ENCODE results near the gene CYLD.

CYLD gene

GRCh38 chr16:50739031-50739430 is 2.9 kb upstream of the CYLD start:
- no peak for DNase-seq (ENCODE audit: low read depth in 1 of 2, low spot score in 1 of 2)

GRCh38 chr16:50740736-50741135 is 1.1 kb upstream of the CYLD start:
- DNase-seq (ENCODE audit: low read depth in 1 of 2, low spot score in 1 of 2) = no peak

DNA sequence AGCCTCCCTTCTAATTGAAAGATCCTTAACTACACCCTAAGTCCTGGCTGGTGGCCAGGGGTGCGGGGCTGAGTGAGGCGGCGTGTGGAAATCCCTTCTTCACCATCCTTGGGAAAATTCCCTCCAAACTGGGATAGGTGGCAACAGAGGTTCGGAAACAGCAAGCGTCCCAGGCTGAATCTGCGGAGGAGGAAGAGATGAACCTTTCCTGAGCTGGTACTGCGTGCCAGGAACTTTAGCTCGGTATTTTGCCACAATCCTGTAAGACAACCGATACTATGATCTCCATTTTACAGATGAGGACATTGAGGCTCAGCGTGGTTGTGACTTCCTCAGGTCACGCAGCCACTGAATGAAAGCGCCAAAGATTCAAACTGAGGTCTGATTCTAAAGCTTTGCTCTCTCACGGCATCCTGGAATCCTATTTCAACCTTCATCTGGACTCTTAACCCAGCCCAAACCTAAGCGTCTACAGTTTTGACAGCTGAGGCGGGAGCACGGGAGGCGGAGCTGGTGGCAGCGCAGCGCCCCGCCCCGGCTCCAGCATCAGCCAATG is 583 bp upstream of the CYLD start:
- DNase-seq (ENCODE audit: low read depth in 1 of 2, low spot score in 1 of 2) = no peak

DNA sequence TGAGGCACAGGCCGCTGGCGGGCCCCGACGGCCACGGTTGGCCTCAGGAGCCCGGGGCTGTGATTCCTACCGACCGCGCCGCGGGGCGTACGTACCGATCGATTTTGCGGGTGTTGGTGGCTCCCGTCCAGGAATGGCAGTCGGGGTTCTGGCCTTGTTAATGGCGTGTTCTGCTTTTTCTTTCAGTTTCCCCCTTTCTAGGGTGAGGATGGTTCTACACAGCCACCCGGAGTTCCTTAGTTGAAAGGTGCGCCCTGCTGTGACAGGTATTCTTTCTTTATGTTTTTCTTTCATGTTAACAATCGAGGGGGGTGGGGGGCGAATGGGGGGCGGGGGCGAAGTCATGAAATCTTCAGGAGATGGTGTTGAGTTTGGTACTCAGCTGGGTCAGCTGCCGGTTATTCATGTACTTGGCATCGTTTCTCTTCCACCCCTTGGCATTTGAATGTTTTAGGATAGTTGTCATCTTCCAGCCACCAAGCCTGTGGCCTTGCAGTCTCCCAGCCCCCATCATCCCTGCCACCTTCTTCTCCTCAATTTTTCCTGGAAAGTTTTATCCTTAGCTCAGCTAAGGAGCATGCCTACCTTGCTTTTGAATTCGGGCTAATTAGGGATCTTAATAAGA is 802 bp downstream of the CYLD start:
- no peak for DNase-seq (ENCODE audit: low read depth in 1 of 2, low spot score in 1 of 2)

DNA sequence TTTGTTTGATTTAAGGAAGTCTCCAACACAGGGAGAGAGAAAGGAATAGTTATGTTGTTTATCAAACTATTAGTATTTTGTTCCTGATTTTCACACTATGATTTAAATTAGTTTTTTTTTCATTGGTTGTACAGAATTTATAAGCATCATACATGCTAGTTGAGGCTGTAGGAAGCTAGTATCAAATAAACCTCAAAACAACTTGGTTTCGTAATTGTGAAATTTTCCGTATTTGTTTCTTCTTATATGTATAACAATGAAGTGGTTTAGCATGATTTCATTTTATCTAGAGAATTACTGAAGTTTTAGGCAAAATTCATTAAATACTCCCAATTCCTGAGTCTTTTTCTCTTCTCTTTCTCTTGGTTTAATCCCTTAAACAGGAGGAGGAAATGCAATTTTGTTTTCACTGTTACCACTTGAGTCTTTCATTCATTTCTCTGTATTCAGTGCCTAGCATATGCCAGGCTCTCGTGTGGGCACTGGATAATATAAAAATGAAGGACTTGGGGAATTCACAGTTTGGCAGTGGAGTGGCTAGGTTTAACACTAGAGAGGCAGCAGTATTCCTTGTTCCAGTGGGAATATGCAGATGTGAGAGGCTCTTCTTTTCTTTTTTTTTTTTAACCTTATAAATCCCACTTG is 1.8 kb downstream of the CYLD start:
- no peak for DNase-seq (ENCODE audit: low read depth in 1 of 2, low spot score in 1 of 2)

- DNase-seq (ENCODE audit: low read depth in 1 of 2, low spot score in 1 of 2) = no peak
These were observed 3.0 kb downstream of the CYLD start for GRCh38 chr16:50744881-50745280.

DNA sequence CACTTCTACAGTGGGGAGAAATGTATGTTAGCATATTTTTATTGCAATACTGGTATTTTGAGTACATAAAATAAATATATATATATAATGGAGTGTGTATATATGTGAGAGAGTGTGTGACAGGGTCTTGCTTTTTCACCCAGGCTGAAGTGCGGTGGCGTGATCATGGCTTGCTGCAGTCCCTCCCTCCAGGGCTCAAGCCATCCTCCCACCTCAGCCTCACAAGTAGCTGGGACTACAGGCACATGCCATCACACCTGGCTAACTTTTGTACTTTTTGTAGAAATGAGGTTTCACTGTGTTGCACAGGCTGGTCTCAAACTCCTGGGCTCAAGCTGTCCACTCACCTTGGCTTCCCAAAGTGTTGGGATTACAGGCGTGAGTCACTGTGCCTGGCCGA is 4.1 kb downstream of the CYLD start:
- DNase-seq (ENCODE audit: low read depth in 1 of 2, low spot score in 1 of 2) = no peak

- no peak for DNase-seq (ENCODE audit: low read depth in 1 of 2, low spot score in 1 of 2)
These were observed 5.5 kb downstream of the CYLD start for GRCh38 chr16:50747207-50747956.

DNA sequence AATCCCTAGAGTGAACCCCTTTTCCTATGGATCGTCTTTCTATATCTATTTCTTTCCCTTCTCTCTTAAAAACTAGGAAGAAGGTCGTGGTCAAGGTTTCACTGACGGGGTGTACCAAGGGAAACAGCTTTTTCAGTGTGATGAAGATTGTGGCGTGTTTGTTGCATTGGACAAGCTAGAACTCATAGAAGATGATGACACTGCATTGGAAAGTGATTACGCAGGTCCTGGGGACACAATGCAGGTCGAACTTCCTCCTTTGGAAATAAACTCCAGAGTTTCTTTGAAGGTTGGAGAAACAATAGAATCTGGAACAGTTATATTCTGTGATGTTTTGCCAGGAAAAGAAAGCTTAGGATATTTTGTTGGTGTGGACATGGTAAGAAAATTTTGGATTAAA is 9.6 kb downstream of the CYLD start:
- DNase-seq (ENCODE audit: low read depth in 1 of 2, low spot score in 1 of 2) = no peak

DNA sequence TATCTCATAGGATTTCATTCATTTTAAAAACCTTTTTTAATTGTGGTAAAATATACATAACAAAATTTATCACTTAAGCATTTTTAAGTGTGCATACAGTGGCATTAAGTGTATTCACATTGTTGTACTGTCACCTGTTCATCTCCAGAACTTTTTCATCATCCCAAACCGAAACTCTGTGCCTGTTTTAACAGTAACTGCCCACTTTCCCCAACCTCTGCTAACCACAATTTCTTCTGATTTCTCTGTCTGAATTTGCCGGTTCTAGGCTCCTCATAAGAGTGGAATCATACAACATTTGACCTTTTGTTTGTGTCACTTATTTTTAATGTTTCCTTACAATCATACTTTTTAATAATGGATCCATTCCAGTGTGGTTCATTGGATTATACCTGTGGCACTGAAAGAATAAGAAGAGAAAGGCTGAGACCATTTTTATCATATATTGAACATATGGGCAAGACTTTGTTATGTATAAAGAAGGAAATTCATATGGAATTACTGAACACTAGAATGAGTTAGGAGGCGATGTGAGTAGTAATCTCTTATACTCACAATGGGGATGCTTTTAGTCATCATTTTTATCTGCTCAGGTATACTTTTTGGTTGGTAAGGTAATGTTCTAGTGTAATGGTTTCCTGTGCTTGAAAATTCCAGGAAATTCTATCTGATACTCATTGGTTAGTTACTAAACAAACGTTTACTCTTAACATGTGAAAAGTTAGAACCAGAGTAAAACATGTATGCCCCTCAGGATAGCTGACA is 10.8 kb downstream of the CYLD start:
- DNase-seq (ENCODE audit: low read depth in 1 of 2, low spot score in 1 of 2) = no peak

DNA sequence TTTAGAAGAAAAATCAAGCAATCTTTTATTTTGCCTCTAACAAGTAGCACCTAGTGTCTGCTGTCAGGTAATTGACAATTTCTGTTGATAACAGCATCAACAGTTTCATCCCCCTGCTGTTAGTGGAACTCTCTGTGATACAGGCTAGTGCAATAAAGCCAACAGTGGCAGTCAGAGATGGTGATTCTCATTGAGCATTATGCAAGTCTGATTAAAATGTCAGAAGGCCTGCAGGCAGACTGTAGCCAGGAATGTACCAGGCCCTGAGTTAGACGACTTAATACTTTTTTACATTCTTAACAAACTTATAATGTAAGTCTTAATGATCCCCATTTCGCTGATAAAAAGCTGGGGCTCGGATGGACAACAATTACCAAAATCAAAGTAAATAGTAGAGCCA is 14.6 kb downstream of the CYLD start:
- no peak for DNase-seq (ENCODE audit: low read depth in 1 of 2, low spot score in 1 of 2)

DNA sequence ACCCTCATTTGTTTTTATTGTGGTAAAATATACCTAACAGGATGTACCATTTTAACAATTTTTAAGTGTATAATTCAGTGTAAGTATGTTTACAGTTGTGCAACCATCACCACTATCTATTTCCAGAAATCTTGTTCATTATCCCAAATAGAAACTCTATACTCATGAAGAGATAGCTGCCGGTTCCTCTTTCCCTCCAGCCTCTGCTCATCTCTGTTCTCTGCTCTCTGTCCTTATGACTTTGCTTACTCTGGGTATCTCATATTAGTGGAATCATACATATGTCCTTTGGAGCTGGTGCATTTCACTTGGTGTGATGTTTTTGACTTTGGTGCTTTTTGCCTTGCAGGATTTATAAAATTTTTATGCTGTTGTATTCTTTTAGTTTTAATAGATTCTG is 19.4 kb downstream of the CYLD start:
- DNase-seq (ENCODE audit: low read depth in 1 of 2, low spot score in 1 of 2) = no peak

- no peak for DNase-seq (ENCODE audit: low read depth in 1 of 2, low spot score in 1 of 2)
These were observed 20.4 kb downstream of the CYLD start for GRCh38 chr16:50762241-50762640.

GRCh38 chr16:50763211-50763610 is 21.3 kb downstream of the CYLD start:
- no peak for DNase-seq (ENCODE audit: low read depth in 1 of 2, low spot score in 1 of 2)

DNA sequence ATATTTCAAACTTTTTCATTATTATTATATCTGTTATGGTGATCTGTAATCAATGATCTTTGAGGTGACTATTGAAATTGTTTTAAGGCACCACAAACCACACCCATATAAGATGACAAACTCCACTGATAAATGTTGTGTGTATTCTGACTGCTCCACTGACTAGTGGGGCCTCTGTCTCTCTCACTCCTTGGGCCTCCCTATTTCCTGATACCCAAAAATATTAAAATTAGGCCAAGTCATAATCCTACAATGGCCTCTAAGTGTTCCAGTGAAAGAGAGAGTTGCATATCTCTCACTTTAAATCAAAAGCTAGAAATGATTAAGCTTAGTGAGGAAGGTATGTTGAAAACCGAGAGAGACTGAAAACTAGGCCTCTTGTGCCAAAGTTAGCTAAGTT is 23.4 kb downstream of the CYLD start:
- DNase-seq (ENCODE audit: low read depth in 1 of 2, low spot score in 1 of 2) = no peak

GRCh38 chr16:50765861-50766260 is 24.0 kb downstream of the CYLD start:
- no peak for DNase-seq (ENCODE audit: low read depth in 1 of 2, low spot score in 1 of 2)

DNA sequence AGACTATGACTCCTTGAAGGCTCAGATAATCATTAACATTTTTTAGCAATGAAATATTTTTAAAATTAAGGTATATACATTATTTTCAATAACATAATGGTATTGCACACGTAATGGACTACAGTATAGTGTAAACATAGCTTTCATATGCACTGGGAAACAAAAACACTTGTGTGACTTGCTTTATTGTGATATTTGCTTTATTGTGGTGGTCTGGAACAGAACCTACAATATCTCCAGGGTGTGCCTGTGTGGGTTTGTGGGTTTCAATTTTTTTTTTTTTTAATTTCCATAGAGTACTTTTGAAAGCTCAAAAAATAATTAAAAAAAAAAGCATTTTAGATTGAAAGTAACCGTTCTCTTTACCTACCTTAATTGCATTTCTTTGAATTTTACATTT is 25.3 kb downstream of the CYLD start:
- no peak for DNase-seq (ENCODE audit: low read depth in 1 of 2, low spot score in 1 of 2)

- no peak for DNase-seq (ENCODE audit: low read depth in 1 of 2, low spot score in 1 of 2)
These were observed 29.5 kb downstream of the CYLD start for GRCh38 chr16:50771366-50771765.

- no peak for DNase-seq (ENCODE audit: low read depth in 1 of 2, low spot score in 1 of 2)
These were observed 32.5 kb downstream of the CYLD start for GRCh38 chr16:50774405-50774804.

DNA sequence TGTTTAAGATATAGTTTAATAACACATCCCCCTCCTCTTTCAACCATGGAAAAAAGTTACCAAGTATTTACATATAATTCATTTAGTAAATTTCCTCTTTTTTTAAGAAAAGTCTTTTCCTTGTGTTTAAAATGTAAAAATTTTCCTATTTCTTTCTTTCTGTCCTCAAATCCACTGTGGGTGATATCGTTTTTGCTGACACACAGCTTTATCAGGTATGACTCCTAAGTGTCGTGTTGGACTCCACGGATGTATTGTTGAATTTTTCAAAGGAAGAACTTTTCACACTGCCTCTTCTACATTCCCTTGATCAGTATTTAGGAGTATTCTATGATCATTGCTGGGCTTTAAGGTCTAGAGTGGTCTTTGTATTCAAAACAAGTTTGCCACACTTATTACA is 33.1 kb downstream of the CYLD start:
- no peak for DNase-seq (ENCODE audit: low read depth in 1 of 2, low spot score in 1 of 2)

GRCh38 chr16:50776037-50776436 is 34.2 kb downstream of the CYLD start:
- DNase-seq (ENCODE audit: low read depth in 1 of 2, low spot score in 1 of 2) = no peak
